ENCODE measurements around the gene MOV10L1. TPM values are rescaled to one million over a fixed set of nuclear protein-coding genes. Genes with fewer than 3 reads are reported as not detected.
A peak's percentile ranks its signal among the peaks of the same experiment; 100 is the strongest.

Gene MOV10L1
- total and polyA plus RNA-seq, 2 experiments from 2014 or later = 0.73 to 1.8 TPM

DNA sequence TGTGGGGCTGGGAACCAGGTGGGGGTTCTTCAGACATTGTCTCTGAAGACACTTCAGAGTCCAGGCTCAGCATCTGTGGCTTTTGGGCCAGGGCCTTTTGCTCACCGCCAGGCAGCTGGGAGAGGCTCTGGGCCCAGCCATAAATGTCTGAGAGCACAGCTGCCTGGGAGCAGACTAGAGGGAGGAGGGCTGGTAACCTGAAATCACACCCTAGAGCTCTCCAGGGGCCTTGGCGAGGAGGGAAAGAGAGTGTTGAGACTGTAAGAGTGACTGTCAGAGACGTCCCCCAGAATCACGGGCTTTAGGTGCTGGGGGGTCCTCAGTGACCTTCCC lies 100.0 kb downstream of the MOV10L1 start:
- H4K20me1 ChIP-seq (replicated peaks; ENCODE audit: insufficient read depth) = peaks cover 20% of the 10 kb centered on the region; the same call in 1 of the 2 replicates
- H3K4me1 ChIP-seq (ENCODE audit: insufficient read depth) = peaks cover 8% of the 10 kb centered on the region; the same call in 1 of the 2 replicates
- H2AFZ ChIP-seq = no peak overlapping the region
- 0 out of 2 replicates have a peak, but pooled peaks cover 2% of the 10 kb centered on the region for H3F3A ChIP-seq (replicated peaks; ENCODE audit: low read depth)
- TF ChIP-seq, protein P1, sequence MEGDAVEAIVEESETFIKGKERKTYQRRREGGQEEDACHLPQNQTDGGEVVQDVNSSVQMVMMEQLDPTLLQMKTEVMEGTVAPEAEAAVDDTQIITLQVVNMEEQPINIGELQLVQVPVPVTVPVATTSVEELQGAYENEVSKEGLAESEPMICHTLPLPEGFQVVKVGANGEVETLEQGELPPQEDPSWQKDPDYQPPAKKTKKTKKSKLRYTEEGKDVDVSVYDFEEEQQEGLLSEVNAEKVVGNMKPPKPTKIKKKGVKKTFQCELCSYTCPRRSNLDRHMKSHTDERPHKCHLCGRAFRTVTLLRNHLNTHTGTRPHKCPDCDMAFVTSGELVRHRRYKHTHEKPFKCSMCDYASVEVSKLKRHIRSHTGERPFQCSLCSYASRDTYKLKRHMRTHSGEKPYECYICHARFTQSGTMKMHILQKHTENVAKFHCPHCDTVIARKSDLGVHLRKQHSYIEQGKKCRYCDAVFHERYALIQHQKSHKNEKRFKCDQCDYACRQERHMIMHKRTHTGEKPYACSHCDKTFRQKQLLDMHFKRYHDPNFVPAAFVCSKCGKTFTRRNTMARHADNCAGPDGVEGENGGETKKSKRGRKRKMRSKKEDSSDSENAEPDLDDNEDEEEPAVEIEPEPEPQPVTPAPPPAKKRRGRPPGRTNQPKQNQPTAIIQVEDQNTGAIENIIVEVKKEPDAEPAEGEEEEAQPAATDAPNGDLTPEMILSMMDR (conservative IDR thresholded peaks at IDR 0.05; ENCODE audit: low read depth in 2 of 2) = no peak
- TF ChIP-seq, protein P2, sequence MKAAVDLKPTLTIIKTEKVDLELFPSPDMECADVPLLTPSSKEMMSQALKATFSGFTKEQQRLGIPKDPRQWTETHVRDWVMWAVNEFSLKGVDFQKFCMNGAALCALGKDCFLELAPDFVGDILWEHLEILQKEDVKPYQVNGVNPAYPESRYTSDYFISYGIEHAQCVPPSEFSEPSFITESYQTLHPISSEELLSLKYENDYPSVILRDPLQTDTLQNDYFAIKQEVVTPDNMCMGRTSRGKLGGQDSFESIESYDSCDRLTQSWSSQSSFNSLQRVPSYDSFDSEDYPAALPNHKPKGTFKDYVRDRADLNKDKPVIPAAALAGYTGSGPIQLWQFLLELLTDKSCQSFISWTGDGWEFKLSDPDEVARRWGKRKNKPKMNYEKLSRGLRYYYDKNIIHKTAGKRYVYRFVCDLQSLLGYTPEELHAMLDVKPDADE (IDR thresholded peaks at IDR 0.05) = no peak
- no peak for TF ChIP-seq EZH2 (IDR thresholded peaks at IDR 0.05; ENCODE audit: low read depth, unreplicated experiment)
- no peak for TF ChIP-seq STAT1 (IDR thresholded peaks at IDR 0.05; ENCODE audit: unreplicated experiment)
- no peak for TF ChIP-seq ZNF462 (CRISPR knock-in tag; IDR thresholded peaks at IDR 0.05)
- TF ChIP-seq REST (IDR thresholded peaks at IDR 0.05; ENCODE audit: unreplicated experiment) = no peak
- no peak for TF ChIP-seq NANOG (IDR thresholded peaks at IDR 0.05; ENCODE audit: borderline replicate concordance)
- TF ChIP-seq EZH2phosphoT487 (IDR thresholded peaks at IDR 0.05; ENCODE audit: unreplicated experiment) = no peak
- no peak for TF ChIP-seq ZNF114 (CRISPR knock-in tag; IDR thresholded peaks at IDR 0.05)
- TF ChIP-seq POLR2AphosphoS5 (IDR thresholded peaks at IDR 0.05; ENCODE audit: low read depth) = no peak
- TF ChIP-seq JUNB (IDR thresholded peaks at IDR 0.05; ENCODE audit: unreplicated experiment) = no peak
- TF ChIP-seq CREB1 (CRISPR knock-in tag; IDR thresholded peaks at IDR 0.05; ENCODE audit: low read depth) = no peak
- TF ChIP-seq ZNF331 (CRISPR knock-in tag; IDR thresholded peaks at IDR 0.05; ENCODE audit: low read depth) = no peak
- Mint-ChIP-seq H3K9me3 (no peaks in the 10 kb centered on the region), H3K36me3 (ENCODE audit: low read depth) (peaks cover 4% of the 10 kb centered on the region; the same call in 1 of the 3 replicates), H3K27me3 (ENCODE audit: insufficient read depth, low read depth, poor library complexity) (peaks cover 15% of the 10 kb centered on the region), H3K4me1 (peaks cover 13% of the 10 kb centered on the region), H3K4me3 (peak overlapping the region; percentile 48; the same call in 2 of the 3 replicates), H3K27ac (no peak overlapping the region)
- no peaks in the 10 kb centered on the region for H3K36me3 ChIP-seq (ENCODE audit: insufficient read depth)
- peak overlapping the region; percentile 73; the same call in 1 of the 2 replicates for H3K4me2 ChIP-seq
- H3K27ac ChIP-seq (ENCODE audit: low read depth) = no peak overlapping the region
- ATAC-seq = peak; percentile 1; the same call in 2 of the 3 replicates
- no peak for DNase-seq (ENCODE audit: low spot score)
- H3K27me3 ChIP-seq (ENCODE audit: insufficient read depth) = no peaks in the 10 kb centered on the region
- H3K9me2 ChIP-seq (ENCODE audit: insufficient read depth) = no peaks in the 10 kb centered on the region
- H3K4me3 ChIP-seq = peak overlapping the region; percentile 42; the same call in 1 of the 2 replicates
- H3K79me2 ChIP-seq (replicated peaks; ENCODE audit: insufficient read depth) = peaks cover 44% of the 10 kb centered on the region

Measured in GM23338 (cell line).